H1 (cell line): ENCODE results near the gene IFNL4. TPM values are rescaled to one million over a fixed set of nuclear protein-coding genes. Genes with fewer than 3 reads are reported as not detected.

ENCODE experiments used
- KDM1A ChIP-seq: fragments of 200-600, 300-600 bp; sonication (generic); IDR thresholded peaks from 2 replicates; pipeline ENCODE4 v1.7.1; 2016; ENCODE audit warnings: mild to moderate bottlenecking, low read length, borderline replicate concordance
- SAP30 ChIP-seq: fragments of 300-600 bp; sonication (generic); IDR thresholded peaks from 2 replicates; pipeline ENCODE4 v1.7.1; 2012; ENCODE audit warnings: low read length, moderate library complexity, mild to moderate bottlenecking, inconsistent platforms; ENCODE audit not compliant: insufficient read depth, insufficient replicate concordance
- SIRT6 ChIP-seq: IDR thresholded peaks from one replicate; pipeline ENCODE4 v1.7.1; 2012; ENCODE audit warnings: low read length, inconsistent platforms
- polyA plus RNA-seq, 7 experiments: library from polyadenylated mRNA; depleted of rRNA in 3 of 7; stranded (reverse) in 5 of 7; unstranded in 2 of 7; fragments of >200 nt in 5 of 7; fragments of 200-250 nt in 2 of 7; gene quantifications; 1 replicate in 5 of 7; 2 replicates in 1 of 7; 4 replicates in 1 of 7; pipeline versions ENCODE4 v1.2.1 to v1.2.3, GENCODE V29; 2011 to 2013; ENCODE audit warnings: missing spikeins in 2 of 7, mixed read lengths in 2 of 7
- total RNA-seq: library from RNA; stranded (reverse); fragmentation: NEBNext Ultra II Directional; extraction: Animal tissue kit (Norgen Biotek cat#: 25700); gene quantifications from 2 replicates; pipeline ENCODE4 v1.2.1, GENCODE V29; 2021
- TF ChIP-seq, protein P1 (sequence below): fragments of 300-600 bp; sonication (generic); IDR thresholded peaks from 2 replicates; pipeline ENCODE4 v1.7.1; 2012; ENCODE audit warnings: low read length, moderate library complexity, mild to moderate bottlenecking, inconsistent platforms; ENCODE audit not compliant: insufficient replicate concordance

IFNL4 gene
- total and polyA plus RNA-seq, 2 of the 8 experiments (the other 6 are each of a cell fraction or from before 2014, with no cell fraction given), result not detected

DNA sequence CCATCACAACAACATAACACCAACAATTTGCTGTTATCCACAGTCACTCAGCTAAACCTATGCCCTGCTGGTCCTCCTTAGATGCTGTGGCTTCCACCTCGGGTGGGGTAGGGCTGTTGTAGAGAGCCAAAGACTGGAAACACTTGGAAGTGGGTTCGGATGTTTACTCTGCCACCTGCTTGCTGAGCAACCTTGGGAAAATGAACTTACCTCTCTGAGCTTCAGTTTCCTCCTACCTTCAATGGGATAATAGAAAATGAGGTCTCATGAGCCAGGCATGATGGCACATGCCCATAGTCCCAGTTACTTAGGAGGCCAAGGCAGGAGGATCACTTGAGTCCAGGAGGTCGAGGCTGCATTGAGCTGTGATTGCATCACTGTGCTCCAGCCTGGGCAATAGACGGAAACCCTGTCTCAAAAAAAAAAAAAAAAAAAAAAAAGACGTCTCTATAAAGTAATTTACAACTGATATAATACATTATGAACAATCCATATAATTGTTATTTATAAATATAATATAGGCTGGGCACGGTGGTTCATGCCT, 41.3 kb downstream of the IFNL4 start (continued):
- TF ChIP-seq, protein P1, sequence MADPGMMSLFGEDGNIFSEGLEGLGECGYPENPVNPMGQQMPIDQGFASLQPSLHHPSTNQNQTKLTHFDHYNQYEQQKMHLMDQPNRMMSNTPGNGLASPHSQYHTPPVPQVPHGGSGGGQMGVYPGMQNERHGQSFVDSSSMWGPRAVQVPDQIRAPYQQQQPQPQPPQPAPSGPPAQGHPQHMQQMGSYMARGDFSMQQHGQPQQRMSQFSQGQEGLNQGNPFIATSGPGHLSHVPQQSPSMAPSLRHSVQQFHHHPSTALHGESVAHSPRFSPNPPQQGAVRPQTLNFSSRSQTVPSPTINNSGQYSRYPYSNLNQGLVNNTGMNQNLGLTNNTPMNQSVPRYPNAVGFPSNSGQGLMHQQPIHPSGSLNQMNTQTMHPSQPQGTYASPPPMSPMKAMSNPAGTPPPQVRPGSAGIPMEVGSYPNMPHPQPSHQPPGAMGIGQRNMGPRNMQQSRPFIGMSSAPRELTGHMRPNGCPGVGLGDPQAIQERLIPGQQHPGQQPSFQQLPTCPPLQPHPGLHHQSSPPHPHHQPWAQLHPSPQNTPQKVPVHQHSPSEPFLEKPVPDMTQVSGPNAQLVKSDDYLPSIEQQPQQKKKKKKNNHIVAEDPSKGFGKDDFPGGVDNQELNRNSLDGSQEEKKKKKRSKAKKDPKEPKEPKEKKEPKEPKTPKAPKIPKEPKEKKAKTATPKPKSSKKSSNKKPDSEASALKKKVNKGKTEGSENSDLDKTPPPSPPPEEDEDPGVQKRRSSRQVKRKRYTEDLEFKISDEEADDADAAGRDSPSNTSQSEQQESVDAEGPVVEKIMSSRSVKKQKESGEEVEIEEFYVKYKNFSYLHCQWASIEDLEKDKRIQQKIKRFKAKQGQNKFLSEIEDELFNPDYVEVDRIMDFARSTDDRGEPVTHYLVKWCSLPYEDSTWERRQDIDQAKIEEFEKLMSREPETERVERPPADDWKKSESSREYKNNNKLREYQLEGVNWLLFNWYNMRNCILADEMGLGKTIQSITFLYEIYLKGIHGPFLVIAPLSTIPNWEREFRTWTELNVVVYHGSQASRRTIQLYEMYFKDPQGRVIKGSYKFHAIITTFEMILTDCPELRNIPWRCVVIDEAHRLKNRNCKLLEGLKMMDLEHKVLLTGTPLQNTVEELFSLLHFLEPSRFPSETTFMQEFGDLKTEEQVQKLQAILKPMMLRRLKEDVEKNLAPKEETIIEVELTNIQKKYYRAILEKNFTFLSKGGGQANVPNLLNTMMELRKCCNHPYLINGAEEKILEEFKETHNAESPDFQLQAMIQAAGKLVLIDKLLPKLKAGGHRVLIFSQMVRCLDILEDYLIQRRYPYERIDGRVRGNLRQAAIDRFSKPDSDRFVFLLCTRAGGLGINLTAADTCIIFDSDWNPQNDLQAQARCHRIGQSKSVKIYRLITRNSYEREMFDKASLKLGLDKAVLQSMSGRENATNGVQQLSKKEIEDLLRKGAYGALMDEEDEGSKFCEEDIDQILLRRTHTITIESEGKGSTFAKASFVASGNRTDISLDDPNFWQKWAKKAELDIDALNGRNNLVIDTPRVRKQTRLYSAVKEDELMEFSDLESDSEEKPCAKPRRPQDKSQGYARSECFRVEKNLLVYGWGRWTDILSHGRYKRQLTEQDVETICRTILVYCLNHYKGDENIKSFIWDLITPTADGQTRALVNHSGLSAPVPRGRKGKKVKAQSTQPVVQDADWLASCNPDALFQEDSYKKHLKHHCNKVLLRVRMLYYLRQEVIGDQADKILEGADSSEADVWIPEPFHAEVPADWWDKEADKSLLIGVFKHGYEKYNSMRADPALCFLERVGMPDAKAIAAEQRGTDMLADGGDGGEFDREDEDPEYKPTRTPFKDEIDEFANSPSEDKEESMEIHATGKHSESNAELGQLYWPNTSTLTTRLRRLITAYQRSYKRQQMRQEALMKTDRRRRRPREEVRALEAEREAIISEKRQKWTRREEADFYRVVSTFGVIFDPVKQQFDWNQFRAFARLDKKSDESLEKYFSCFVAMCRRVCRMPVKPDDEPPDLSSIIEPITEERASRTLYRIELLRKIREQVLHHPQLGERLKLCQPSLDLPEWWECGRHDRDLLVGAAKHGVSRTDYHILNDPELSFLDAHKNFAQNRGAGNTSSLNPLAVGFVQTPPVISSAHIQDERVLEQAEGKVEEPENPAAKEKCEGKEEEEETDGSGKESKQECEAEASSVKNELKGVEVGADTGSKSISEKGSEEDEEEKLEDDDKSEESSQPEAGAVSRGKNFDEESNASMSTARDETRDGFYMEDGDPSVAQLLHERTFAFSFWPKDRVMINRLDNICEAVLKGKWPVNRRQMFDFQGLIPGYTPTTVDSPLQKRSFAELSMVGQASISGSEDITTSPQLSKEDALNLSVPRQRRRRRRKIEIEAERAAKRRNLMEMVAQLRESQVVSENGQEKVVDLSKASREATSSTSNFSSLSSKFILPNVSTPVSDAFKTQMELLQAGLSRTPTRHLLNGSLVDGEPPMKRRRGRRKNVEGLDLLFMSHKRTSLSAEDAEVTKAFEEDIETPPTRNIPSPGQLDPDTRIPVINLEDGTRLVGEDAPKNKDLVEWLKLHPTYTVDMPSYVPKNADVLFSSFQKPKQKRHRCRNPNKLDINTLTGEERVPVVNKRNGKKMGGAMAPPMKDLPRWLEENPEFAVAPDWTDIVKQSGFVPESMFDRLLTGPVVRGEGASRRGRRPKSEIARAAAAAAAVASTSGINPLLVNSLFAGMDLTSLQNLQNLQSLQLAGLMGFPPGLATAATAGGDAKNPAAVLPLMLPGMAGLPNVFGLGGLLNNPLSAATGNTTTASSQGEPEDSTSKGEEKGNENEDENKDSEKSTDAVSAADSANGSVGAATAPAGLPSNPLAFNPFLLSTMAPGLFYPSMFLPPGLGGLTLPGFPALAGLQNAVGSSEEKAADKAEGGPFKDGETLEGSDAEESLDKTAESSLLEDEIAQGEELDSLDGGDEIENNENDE, result no peak
- TF ChIP-seq SAP30 (no peak), KDM1A (0 out of 2 replicates have a peak, but pooled peaks have one; percentile 36), SIRT6 (no peak)
